ENCODE measurements around the gene ZBTB46.

- TF ChIP-seq CTCF (IDR thresholded peaks at IDR 0.05; ENCODE audit: insufficient read depth, low read length, poor library complexity, severe bottlenecking) (no peak), EZH2phosphoT487 (conservative IDR thresholded peaks at IDR 0.05; ENCODE audit: low read length) (no peak)
Observed at GRCh38 chr20:63843778-63844177, 12.7 kb upstream of the ZBTB46 start.

Data from SU-DHL-6 (cell line).